Brain microvascular endothelial cell (primary cell): Measurements from ENCODE around the gene UBASH3A.

Experiments used
- DNase-seq: peaks from one replicate; pipeline ENCODE4 v3.0.0-alpha.2; 2020
- H3K27ac ChIP-seq: fragments of 250-450 bp; sonication (Bioruptor Pico); 2 replicates; pipeline ENCODE4 v1.5.1; 2020; ENCODE audit warnings: mild to moderate bottlenecking, moderate library complexity
- H3K27me3 ChIP-seq: fragments of 250-450 bp; sonication (Bioruptor Pico); replicated peaks from 2 replicates; pipeline ENCODE4 v1.5.1; 2020; ENCODE audit warnings: mild to moderate bottlenecking
- H3K36me3 ChIP-seq: fragments of 250-450 bp; sonication (Bioruptor Pico); replicated peaks from 2 replicates; pipeline ENCODE4 v1.5.1; 2020; ENCODE audit warnings: mild to moderate bottlenecking
- H3K4me3 ChIP-seq: 2 replicates; pipeline ENCODE4 v1.5.1; 2011; ENCODE audit warnings: low read depth, mild to moderate bottlenecking, control low read depth, low read length, moderate library complexity
- CTCF ChIP-seq: IDR thresholded peaks from 2 replicates; pipeline ENCODE4 v1.5.1; 2011; ENCODE audit warnings: low read depth, mild to moderate bottlenecking, moderate library complexity, low read length, control low read depth, inconsistent platforms; ENCODE audit errors: missing control alignments
- in situ Hi-C: cut with HindIII; loops from 2 replicates; pipeline ENCODE4 v1.10.0; 2017; ENCODE audit warnings: low sequenced_read_pairs, low pct_ligation_motif_present

UBASH3A gene

GRCh38 chr21:42411197-42411869, 7.6 kb downstream of the UBASH3A start:
- H3K4me3 ChIP-seq: no peak overlapping the region
- no peak for DNase-seq
- no peak for TF ChIP-seq CTCF
- peaks cover 6% of the 10 kb centered on the region for H3K27me3 ChIP-seq
- in situ Hi-C loops: no loop called here
- H3K36me3 ChIP-seq: no peaks in the 10 kb centered on the region
- H3K27ac ChIP-seq: no peak overlapping the region

- peak; percentile 48 for DNase-seq
- Histone ChIP-seq H3K4me3 (no peak overlapping the region), H3K27me3 (peaks cover 6% of the 10 kb centered on the region), H3K36me3 (no peaks in the 10 kb centered on the region), H3K27ac (no peak overlapping the region)
- in situ Hi-C loops: no loop called here
- no peak for TF ChIP-seq CTCF
Observed at GRCh38 chr21:42411891-42412635, 8.4 kb downstream of the UBASH3A start.

GRCh38 chr21:42412636-42412933, 8.9 kb downstream of the UBASH3A start:
- in situ Hi-C loops: no loop called here
- H3K27ac ChIP-seq: no peak overlapping the region
- no peak for TF ChIP-seq CTCF

GRCh38 chr21:42413093-42413492, 9.4 kb downstream of the UBASH3A start:
- in situ Hi-C loops: no loop called here

More at GRCh38 chr21:42412636-42412933, 8.9 kb downstream of the UBASH3A start:
- H3K4me3 ChIP-seq: no peak overlapping the region
- no peak for DNase-seq
- H3K27me3 ChIP-seq: peaks cover 6% of the 10 kb centered on the region
- H3K36me3 ChIP-seq: no peaks in the 10 kb centered on the region

GRCh38 chr21:42413500-42413899, 9.8 kb downstream of the UBASH3A start:
- Histone ChIP-seq H3K4me3 (no peak overlapping the region), H3K36me3 (no peaks in the 10 kb centered on the region)
- no peak for DNase-seq

More at GRCh38 chr21:42413093-42413492, 9.4 kb downstream of the UBASH3A start:
- Histone ChIP-seq H3K27ac (no peak overlapping the region), H3K36me3 (no peaks in the 10 kb centered on the region), H3K4me3 (no peak overlapping the region), H3K27me3 (peaks cover 6% of the 10 kb centered on the region)
- TF ChIP-seq CTCF: no peak
- DNase-seq: no peak

More at GRCh38 chr21:42413500-42413899, 9.8 kb downstream of the UBASH3A start:
- Histone ChIP-seq H3K27ac (no peak overlapping the region), H3K27me3 (peaks cover 6% of the 10 kb centered on the region)
- no peak for TF ChIP-seq CTCF
- in situ Hi-C loops: no loop called here
